Subcutaneous adipose tissue (tissue), 4 donors: ENCODE data around the gene TMTC1. TPM values are rescaled to one million over a fixed set of nuclear protein-coding genes. Genes with fewer than 3 reads are reported as not detected.

Experiments used
- CTCF ChIP-seq: fragments of 450-650 bp; IDR thresholded peaks from one replicate; pipeline ENCODE4 v1.5.1; 2016; ENCODE audit warnings: low read depth, mild to moderate bottlenecking, control low read depth, antibody characterized with exemption, moderate library complexity
- total RNA-seq, 4 donors: library from RNA; depleted of rRNA; stranded (reverse); fragments of >200 nt; gene quantifications; one replicate each; pipeline ENCODE4 v1.1.0, GENCODE V29; 2016

TMTC1 gene
- total RNA-seq, 4 donors from 2014 or later = 45.4 to 153 (median 85.2) TPM

- TF ChIP-seq CTCF = no peak
These were observed 620 bp downstream of the TMTC1 start for GRCh38 chr12:29782871-29783772.

GRCh38 chr12:29782285-29782870, 1.4 kb downstream of the TMTC1 start:
- TF ChIP-seq CTCF = no peak

- TF ChIP-seq CTCF = no peak
These were observed 2.0 kb downstream of the TMTC1 start for GRCh38 chr12:29781705-29782266.

- TF ChIP-seq CTCF = no peak
These were observed 2.6 kb downstream of the TMTC1 start for GRCh38 chr12:29781188-29781587.

GRCh38 chr12:29780084-29780483, 3.7 kb downstream of the TMTC1 start:
- no peak for TF ChIP-seq CTCF

GRCh38 chr12:29778531-29778930, 5.2 kb downstream of the TMTC1 start:
- no peak for TF ChIP-seq CTCF

GRCh38 chr12:29773076-29773475, 10.7 kb downstream of the TMTC1 start:
- TF ChIP-seq CTCF = no peak
